ENCODE measurements around the gene SPTAN1.

Gene SPTAN1

GRCh38 chr9:128675382-128675781, 123.0 kb downstream of the SPTAN1 start:
- DNase-seq (ENCODE audit: low spot score), result no peak

GRCh38 chr9:128677794-128678193, 125.4 kb downstream of the SPTAN1 start:
- no peak for DNase-seq (ENCODE audit: low spot score)
